ENCODE measurements around the gene AJAP1.

DNA sequence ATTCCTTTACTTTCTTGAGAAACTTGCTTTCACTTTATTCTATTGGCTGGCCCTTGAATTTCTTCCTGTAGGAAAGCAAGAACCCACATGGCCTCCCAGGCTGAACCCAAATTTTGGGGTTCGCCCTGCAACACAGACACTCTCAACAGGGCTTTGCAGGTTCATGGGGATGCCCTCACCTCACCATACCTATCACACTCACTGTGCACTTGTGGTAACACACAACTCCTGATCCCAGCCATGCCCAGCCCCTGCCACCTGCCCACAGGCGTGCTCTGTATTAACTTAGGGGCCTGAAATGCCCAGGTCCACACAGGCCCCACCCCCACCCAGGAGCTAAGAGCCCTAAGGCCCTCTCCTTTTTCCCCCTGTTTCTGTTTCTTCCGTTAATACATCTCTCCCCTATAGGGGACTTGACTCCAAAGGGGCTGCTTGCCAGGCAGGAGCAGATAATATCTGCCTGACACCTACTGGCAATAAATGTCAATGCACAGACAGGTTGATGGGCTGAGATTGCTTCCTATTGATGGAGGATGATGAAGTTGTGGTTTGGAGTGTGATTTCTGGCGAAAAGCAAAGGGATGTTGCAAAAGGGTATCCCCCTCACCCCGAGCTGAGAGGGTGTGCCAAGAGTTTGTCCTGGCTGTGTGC is 171.5 kb downstream of the AJAP1 start:
- TF ChIP-seq CTCF (IDR thresholded peaks at IDR 0.05; ENCODE audit: poor library complexity) (peak; percentile 55), EZH2 (IDR thresholded peaks at IDR 0.05; ENCODE audit: borderline replicate concordance) (no peak), EZH2phosphoT487 (IDR thresholded peaks at IDR 0.05; ENCODE audit: low read depth, severe bottlenecking, unreplicated experiment) (no peak)
